HT1080 (cell line): ENCODE measurements around the gene TECR. TPM values are rescaled to one million over a fixed set of nuclear protein-coding genes. Genes with fewer than 3 reads are reported as not detected.
A peak's percentile ranks its signal among the peaks of the same experiment; 100 is the strongest.

Source experiments
- DNase-seq: peaks from one replicate; pipeline ENCODE4 v3.0.0-alpha.2; 2015; ENCODE audit warnings: low read depth
- total RNA-seq: library from RNA; depleted of rRNA; stranded (reverse); fragments of >200 nt; shearing (Covaris generic); gene quantifications from 2 replicates; pipeline ENCODE4 v1.2.3, GENCODE V29; 2014

TECR gene
- total RNA-seq, 1 experiment from 2014 or later = 144 TPM

- peak; percentile 69 for DNase-seq
These were observed 21.5 kb upstream of the TECR start for GRCh38 chr19:14507704-14508542.

GRCh38 chr19:14510311-14511228, 18.8 kb upstream of the TECR start:
- DNase-seq = peak; percentile 87

GRCh38 chr19:14511229-14511593, 18.2 kb upstream of the TECR start:
- DNase-seq = peak; percentile 54

GRCh38 chr19:14512406-14512961, 16.9 kb upstream of the TECR start:
- no peak for DNase-seq

GRCh38 chr19:14514215-14514863, 15.1 kb upstream of the TECR start:
- DNase-seq = no peak

GRCh38 chr19:14515501-14516047, 13.8 kb upstream of the TECR start:
- DNase-seq = no peak

- no peak for DNase-seq
These were observed 13.3 kb upstream of the TECR start for GRCh38 chr19:14516048-14516534.

- no peak for DNase-seq
These were observed 12.5 kb upstream of the TECR start for GRCh38 chr19:14516746-14517438.

- no peak for DNase-seq
These were observed 12.0 kb upstream of the TECR start for GRCh38 chr19:14517446-14517839.

- peak; percentile 62 for DNase-seq
These were observed 11.4 kb upstream of the TECR start, which contains the start of gene DNAJB1 for GRCh38 chr19:14517840-14518505. Gene DNAJB1, minus strand, starts transcription at chr19:14518397. Its CDS starts 48 bp downstream, at chr19:14518349.

GRCh38 chr19:14519245-14519859, 10.0 kb upstream of the TECR start:
- DNase-seq = no peak

GRCh38 chr19:14519860-14520407, 9.5 kb upstream of the TECR start:
- DNase-seq = peak; percentile 100

GRCh38 chr19:14520543-14520942, 8.9 kb upstream of the TECR start:
- no peak for DNase-seq

GRCh38 chr19:14525729-14526128, 3.7 kb upstream of the TECR start:
- no peak for DNase-seq

GRCh38 chr19:14526423-14526822, 3.0 kb upstream of the TECR start:
- DNase-seq = no peak

- no peak for DNase-seq
These were observed 758 bp upstream of the TECR start for GRCh38 chr19:14528419-14529253.

GRCh38 chr19:14530005-14530348, 583 bp downstream of the TECR start:
- no peak for DNase-seq

GRCh38 chr19:14530506-14530905, 1.1 kb downstream of the TECR start:
- DNase-seq = no peak
